ENCODE measurements around the gene COL27A1. TPM values are rescaled to one million over a fixed set of nuclear protein-coding genes. Genes with fewer than 3 reads are reported as not detected.

COL27A1 gene
- total RNA-seq, 1 donor from 2014 or later = 3.9 TPM

- Mint-ChIP-seq H3K27me3 (ENCODE audit: unreplicated experiment) (peaks cover 7% of the 10 kb centered on the region), H3K36me3 (ENCODE audit: unreplicated experiment) (peaks cover 14% of the 10 kb centered on the region), H3K4me3 (ENCODE audit: unreplicated experiment) (no peak overlapping the region), H3K9me3 (ENCODE audit: unreplicated experiment) (peaks cover 8% of the 10 kb centered on the region), H3K4me1 (ENCODE audit: low read depth, unreplicated experiment) (peaks cover 2% of the 10 kb centered on the region), H3K27ac (ENCODE audit: unreplicated experiment) (no peak overlapping the region)
- no peak for TF ChIP-seq CTCF (IDR thresholded peaks at IDR 0.05; ENCODE audit: partially characterized antibody, unreplicated experiment)
- no peak for DNase-seq
These were observed 17.5 kb upstream of the COL27A1 start for GRCh38 chr9:114137831-114138230.

GRCh38 chr9:114138552-114138971 lies 16.8 kb upstream of the COL27A1 start:
- Mint-ChIP-seq H3K4me3 (ENCODE audit: unreplicated experiment) (no peak overlapping the region), H3K27me3 (ENCODE audit: unreplicated experiment) (peaks cover 7% of the 10 kb centered on the region), H3K36me3 (ENCODE audit: unreplicated experiment) (peaks cover 11% of the 10 kb centered on the region), H3K27ac (ENCODE audit: unreplicated experiment) (no peak overlapping the region), H3K9me3 (ENCODE audit: unreplicated experiment) (peaks cover 8% of the 10 kb centered on the region), H3K4me1 (ENCODE audit: low read depth, unreplicated experiment) (peaks cover 2% of the 10 kb centered on the region)
- TF ChIP-seq CTCF (IDR thresholded peaks at IDR 0.05; ENCODE audit: partially characterized antibody, unreplicated experiment) = no peak
- no peak for DNase-seq

GRCh38 chr9:114139071-114139470 lies 16.3 kb upstream of the COL27A1 start:
- Mint-ChIP-seq H3K4me1 (ENCODE audit: low read depth, unreplicated experiment) (peaks cover 2% of the 10 kb centered on the region), H3K4me3 (ENCODE audit: unreplicated experiment) (no peak overlapping the region), H3K9me3 (ENCODE audit: unreplicated experiment) (peaks cover 8% of the 10 kb centered on the region), H3K36me3 (ENCODE audit: unreplicated experiment) (peaks cover 10% of the 10 kb centered on the region), H3K27me3 (ENCODE audit: unreplicated experiment) (peaks cover 7% of the 10 kb centered on the region), H3K27ac (ENCODE audit: unreplicated experiment) (no peak overlapping the region)
- no peak for TF ChIP-seq CTCF (IDR thresholded peaks at IDR 0.05; ENCODE audit: partially characterized antibody, unreplicated experiment)
- no peak for DNase-seq

- H3K4me3 Mint-ChIP-seq (ENCODE audit: unreplicated experiment) = no peak overlapping the region
- H3K4me1 Mint-ChIP-seq (ENCODE audit: low read depth, unreplicated experiment) = peaks cover 2% of the 10 kb centered on the region
- H3K27me3 Mint-ChIP-seq (ENCODE audit: unreplicated experiment) = peaks cover 4% of the 10 kb centered on the region
- peaks cover 8% of the 10 kb centered on the region for H3K9me3 Mint-ChIP-seq (ENCODE audit: unreplicated experiment)
- TF ChIP-seq CTCF (IDR thresholded peaks at IDR 0.05; ENCODE audit: partially characterized antibody, unreplicated experiment) = no peak
- H3K36me3 Mint-ChIP-seq (ENCODE audit: unreplicated experiment) = peaks cover 10% of the 10 kb centered on the region
- no peak overlapping the region for H3K27ac Mint-ChIP-seq (ENCODE audit: unreplicated experiment)
- no peak for DNase-seq
These were observed 14.9 kb upstream of the COL27A1 start for GRCh38 chr9:114140401-114140800.

GRCh38 chr9:114140850-114141249 lies 14.5 kb upstream of the COL27A1 start:
- Mint-ChIP-seq H3K27me3 (ENCODE audit: unreplicated experiment) (peaks cover 4% of the 10 kb centered on the region), H3K4me3 (ENCODE audit: unreplicated experiment) (no peak overlapping the region), H3K9me3 (ENCODE audit: unreplicated experiment) (peaks cover 8% of the 10 kb centered on the region), H3K27ac (ENCODE audit: unreplicated experiment) (no peak overlapping the region), H3K4me1 (ENCODE audit: low read depth, unreplicated experiment) (peaks cover 2% of the 10 kb centered on the region), H3K36me3 (ENCODE audit: unreplicated experiment) (peaks cover 10% of the 10 kb centered on the region)
- no peak for TF ChIP-seq CTCF (IDR thresholded peaks at IDR 0.05; ENCODE audit: partially characterized antibody, unreplicated experiment)
- DNase-seq = no peak
